GM18861 (cell line): ENCODE data around the gene PDK2.

Source experiments
- ATAC-seq: cut with Tn5 transposase; IDR thresholded peaks from one replicate; pipeline ENCODE4 v1.9.1; 2021; ENCODE audit not compliant: unreplicated experiment

Gene PDK2

GRCh38 chr17:50078430-50078829, 16.7 kb upstream of the PDK2 start:
- no peak for ATAC-seq

GRCh38 chr17:50079334-50080095, 15.6 kb upstream of the PDK2 start:
- ATAC-seq: no peak

- no peak for ATAC-seq
Observed at GRCh38 chr17:50080096-50080480, 15.1 kb upstream of the PDK2 start.

DNA sequence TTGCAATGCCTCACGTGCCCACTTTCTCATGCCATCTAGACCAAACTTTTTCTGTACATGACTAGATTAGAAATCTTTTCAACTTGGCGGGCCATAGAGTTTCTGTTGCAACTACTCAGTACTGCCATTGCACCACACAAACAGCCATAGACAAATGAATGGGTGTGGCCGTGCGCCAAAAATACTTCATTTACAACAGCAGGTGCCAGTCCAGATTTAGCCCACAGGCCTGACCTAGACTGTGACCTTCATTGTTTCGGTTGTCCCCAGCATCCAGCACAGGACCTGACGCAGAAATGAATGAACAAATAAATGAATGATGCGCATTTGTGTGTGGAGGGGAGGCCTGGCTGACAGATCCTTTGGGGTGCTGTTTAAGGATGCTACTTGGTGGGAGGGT, 14.3 kb upstream of the PDK2 start:
- no peak for ATAC-seq

- no peak for ATAC-seq
Observed at GRCh38 chr17:50081757-50082156, 13.4 kb upstream of the PDK2 start.

DNA sequence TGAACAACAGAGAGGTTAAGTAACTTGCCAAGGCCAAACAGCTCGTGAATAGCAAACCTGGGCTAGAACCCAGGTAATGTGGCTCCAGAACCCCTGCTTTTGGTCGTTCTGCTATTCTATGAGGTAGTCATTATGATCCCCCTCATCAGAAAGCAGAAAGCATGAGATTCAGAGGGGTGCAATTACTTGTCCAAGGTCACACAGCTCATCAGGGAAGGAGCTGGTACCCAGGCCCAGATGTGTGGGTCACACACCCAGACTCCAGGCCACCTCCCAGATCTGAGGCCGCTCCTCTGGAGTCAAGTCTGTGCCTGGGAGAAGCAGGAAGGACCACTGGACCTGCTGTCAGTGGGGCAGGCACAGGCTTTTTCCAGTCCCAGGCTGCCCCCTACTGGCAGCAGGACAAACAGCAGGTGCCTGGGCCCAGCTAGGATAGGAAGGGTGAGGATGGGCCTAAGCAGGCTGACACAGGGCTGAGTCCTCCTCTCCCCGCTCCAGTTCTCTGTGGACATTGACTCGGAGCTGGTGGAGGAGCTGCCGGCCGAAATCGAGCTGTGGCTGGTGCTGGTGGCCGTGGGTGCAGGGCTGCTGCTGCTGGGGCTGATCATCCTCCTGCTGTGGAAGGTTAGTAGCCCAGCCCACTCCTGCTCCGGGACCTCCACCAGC, 7.8 kb upstream of the PDK2 start:
- ATAC-seq: no peak

- no peak for ATAC-seq
Observed at GRCh38 chr17:50087912-50088405, 7.2 kb upstream of the PDK2 start.

GRCh38 chr17:50088952-50089825, 6.0 kb upstream of the PDK2 start:
- no peak for ATAC-seq

GRCh38 chr17:50090071-50090470, 5.1 kb upstream of the PDK2 start:
- ATAC-seq: no peak

GRCh38 chr17:50090971-50091917, 3.9 kb upstream of the PDK2 start:
- no peak for ATAC-seq

DNA sequence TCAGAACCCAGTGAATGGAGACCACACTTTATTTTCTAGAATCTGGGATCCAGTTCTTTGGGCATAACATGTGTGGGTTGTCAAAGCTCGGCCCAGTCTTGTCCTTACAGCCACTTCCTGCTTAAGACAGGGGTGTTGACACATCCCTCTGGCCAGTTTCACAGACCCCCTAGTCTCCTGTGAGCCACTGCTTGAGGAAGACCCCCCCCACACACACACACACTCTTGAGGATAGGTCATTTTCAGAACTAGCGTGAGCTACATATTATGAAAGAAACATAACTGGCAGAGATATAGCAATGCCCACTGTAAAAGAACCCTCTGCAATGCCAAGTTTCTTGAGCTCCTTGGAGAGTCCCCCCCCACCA, 3.2 kb upstream of the PDK2 start:
- ATAC-seq: no peak

DNA sequence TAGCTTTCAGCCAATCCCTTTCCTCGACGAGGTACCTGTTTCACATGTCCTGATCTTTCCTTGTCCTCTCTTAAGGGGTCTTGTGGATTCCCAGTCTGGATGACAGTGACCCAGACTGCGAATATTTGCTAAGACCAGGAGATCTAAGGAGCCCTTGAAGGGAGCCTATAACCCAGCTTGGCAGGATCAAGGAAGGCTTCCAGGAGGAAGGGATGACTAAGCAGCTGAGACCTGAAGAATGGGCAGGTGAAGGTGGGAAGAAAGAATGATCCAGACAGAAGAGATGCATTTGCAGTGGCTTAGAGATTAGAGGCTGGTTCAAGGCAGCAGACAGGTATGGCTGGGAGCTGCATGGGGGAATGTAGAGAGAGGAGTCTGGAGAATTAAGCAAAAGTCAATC, 1.9 kb upstream of the PDK2 start:
- no peak for ATAC-seq

GRCh38 chr17:50093807-50094206, 1.3 kb upstream of the PDK2 start:
- no peak for ATAC-seq

GRCh38 chr17:50094243-50094752, 853 bp upstream of the PDK2 start:
- no peak for ATAC-seq

GRCh38 chr17:50095626-50096037, 481 bp downstream of the PDK2 start:
- no peak for ATAC-seq

GRCh38 chr17:50096092-50096491, 941 bp downstream of the PDK2 start:
- ATAC-seq: no peak

DNA sequence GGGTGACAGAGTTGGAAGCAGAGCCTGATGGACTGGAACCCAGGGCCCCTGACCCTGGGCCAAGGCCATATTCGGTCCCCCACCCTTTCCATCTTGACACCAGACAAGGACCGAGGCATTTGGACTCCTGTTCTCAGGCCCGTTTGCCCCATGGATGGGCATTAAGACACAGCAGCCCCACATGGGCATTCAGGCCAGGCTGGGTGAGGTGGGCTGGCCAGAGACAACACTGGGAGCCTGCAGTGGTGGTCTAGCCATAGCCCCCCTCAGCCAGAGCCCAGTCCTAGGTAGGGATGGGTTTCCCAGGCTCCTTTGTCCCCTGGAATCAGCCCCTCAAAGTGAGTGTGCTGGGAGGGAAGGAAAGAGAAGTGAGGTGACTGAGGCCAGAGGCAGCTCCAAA, 1.6 kb downstream of the PDK2 start:
- ATAC-seq: no peak

DNA sequence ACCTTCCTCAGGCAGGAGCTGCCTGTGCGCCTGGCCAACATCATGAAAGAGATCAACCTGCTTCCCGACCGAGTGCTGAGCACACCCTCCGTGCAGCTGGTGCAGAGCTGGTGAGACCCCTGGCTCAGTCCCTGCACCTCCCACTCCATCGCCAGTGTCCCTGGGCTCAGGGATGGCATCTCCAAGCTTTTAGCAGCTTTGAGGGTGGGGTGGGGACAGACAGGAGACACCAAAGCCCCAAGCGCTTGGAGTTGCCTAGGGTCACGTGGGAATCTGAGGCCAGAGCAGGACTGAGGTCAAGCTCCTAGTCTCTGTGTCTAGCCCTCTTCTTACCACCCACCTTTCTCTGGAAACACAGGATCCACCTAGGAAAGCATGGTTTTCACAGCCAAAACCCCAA, 2.3 kb downstream of the PDK2 start:
- no peak for ATAC-seq

DNA sequence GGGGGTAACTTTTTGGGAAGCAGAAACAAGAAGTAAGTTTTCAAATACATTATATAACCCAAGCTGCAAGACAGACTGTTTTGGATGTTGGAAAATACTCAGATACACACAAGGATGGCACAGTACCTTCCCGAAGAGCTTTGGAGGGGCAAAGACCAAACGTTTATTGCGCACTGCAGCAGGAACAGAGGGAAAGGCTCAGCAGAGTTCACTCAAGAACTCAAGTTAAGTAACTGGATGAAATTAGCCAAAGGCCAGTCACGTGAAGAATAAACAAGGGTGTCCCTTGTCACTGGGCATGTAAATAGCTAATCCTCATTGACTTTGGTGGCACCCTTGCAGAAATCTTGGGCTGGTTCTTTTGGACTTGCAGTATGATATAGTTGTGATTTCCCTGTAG, 2.8 kb downstream of the PDK2 start:
- no peak for ATAC-seq

DNA sequence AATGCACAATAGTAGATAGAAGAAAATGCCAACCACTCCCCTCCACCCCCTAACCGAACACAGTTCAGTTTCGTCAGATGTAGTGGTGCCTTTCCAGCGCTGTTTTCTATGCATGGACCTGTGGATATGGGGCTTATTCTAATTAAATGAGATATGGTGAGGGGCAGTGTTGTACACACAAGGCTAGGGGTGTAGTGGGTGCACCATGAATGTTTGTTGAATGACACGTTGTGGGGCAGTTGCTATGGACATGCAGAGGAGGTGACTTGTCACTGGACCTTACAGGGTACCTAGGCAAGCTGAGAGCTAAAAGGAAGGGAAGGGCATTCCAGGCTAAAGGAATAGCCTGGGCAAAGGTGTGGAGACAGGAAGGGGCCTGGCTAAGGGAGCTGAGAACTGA, 3.4 kb downstream of the PDK2 start:
- no peak for ATAC-seq
